ENCODE data around the gene PRELP. TPM values are rescaled to one million over a fixed set of nuclear protein-coding genes. Genes with fewer than 3 reads are reported as not detected.

Gene PRELP
- total and polyA plus RNA-seq, 8 donors = 1.1 to 29.8 (median 8.7) TPM

Other genes starting within 250 kb of the PRELP start
- gene CHIT1, start 246.1 kb upstream of the PRELP start, total RNA-seq = under 1 TPM in 1 of 5 donors, not detected in 4; 0.18 TPM
- under 1 TPM in 1 of 3 donors, not detected in 2; 0.05 TPM for gene CHIT1, start 246.1 kb upstream of the PRELP start, polyA plus RNA-seq
- gene BTG2, start 170.3 kb upstream of the PRELP start, total RNA-seq = 100 to 1,000 TPM in 3 of 5 donors, 10 to 100 TPM in 2; 80.2 to 231 (median 113) TPM
- 10 to 100 TPM; 46.4 to 78.9 (median 58.6) TPM for gene BTG2, start 170.3 kb upstream of the PRELP start, polyA plus RNA-seq
- gene FMOD, start 124.7 kb upstream of the PRELP start, total RNA-seq = 100 to 1,000 TPM in 1 of 5 donors, 10 to 100 TPM in 4; 14.7 to 422 (median 54.9) TPM
- 10 to 100 TPM; 30.1 to 39.7 (median 35.6) TPM for gene FMOD, start 124.7 kb upstream of the PRELP start, polyA plus RNA-seq
- gene OPTC, start 18.3 kb downstream of the PRELP start, total RNA-seq = not detected
- not detected for gene OPTC, start 18.3 kb downstream of the PRELP start, polyA plus RNA-seq
- gene ATP2B4, start 151.0 kb downstream of the PRELP start, total RNA-seq = 100 to 1,000 TPM in 2 of 5 donors, 10 to 100 TPM in 3; 38.5 to 353 (median 78.2) TPM
- gene ATP2B4, start 151.0 kb downstream of the PRELP start, polyA plus RNA-seq = 10 to 100 TPM in 1 of 3 donors, 1 to 10 TPM in 2; 4.4 to 23.6 (median 4.8) TPM